ENCODE data around the gene PRTN3.
"Not testable (repeated sequence)": the region's sequence is repeated elsewhere in the genome, so short reads cannot be mapped to it uniquely, and the experiment has no call there.

The PRTN3 gene

GRCh38 chr19:873561-874041 lies 32.8 kb downstream of the PRTN3 start:
- intact Hi-C loops (cut with DNase I), result no loop called here
- DNase-seq, result no peak

GRCh38 chr19:875265-875879 lies 34.6 kb downstream of the PRTN3 start:
- intact Hi-C loops (cut with DNase I), result no loop called here
- no peak for DNase-seq

GRCh38 chr19:876089-876488 lies 35.3 kb downstream of the PRTN3 start:
- intact Hi-C loops (cut with DNase I), result no loop called here
- no peak for DNase-seq

DNA sequence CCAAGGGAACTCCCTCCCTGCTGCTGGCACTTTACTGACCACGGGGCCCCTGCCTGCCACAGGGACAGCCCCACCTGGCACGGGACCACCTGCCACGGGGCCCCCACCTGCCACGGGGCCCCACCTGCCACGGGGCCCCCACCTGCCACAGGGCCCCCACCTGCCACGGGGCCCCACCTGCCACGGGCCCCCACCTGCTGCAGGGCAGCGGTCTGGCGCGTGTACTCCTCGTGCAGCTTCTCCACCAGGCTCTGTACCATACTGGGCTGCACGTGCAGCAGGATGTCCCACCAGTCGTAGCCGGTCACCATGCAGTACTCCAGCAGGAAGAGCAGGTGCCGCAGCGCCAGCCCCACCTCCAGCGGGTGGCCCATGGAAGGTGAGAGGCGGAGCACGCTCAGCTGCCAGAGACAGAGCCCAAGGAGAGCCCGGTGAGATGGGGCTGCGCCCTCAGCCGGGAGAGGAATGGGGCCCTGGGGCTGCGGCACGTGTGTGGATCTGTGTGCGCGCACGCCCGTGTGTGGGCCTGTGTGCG lies 36.0 kb downstream of the PRTN3 start:
- intact Hi-C loops (cut with DNase I), result no loop called here

DNA sequence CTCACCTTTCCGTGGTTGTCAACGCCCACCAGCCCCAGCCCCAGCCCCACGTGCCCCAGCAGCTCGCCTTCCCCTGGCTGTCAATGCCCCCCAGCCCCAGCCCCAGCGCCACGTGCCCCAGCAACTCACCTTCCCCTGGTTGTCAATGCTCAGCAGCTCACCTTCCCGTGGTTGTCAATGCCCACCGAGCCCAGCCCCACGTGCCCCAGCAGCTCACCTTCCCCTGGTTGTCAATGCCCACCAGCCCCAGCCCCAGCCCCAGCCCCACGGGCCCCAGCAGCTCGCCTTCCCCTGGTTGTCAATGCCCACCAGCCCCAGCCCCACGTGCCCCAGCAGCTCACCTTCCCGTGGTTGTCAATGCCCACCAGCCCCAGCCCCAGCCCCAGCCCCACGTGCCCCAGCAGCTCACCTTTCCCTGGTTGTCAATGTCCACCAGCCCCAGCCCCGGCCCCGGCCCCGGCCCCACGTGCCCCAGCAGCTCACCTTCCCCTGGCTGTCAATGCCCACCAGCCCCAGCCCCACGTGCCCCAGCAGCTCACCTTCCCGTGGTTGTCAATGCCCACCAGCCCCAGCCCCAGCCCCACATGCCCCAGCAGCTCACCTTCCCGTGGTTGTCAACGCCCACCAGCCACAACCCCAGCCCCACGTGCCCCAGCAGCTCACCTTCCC lies 37.3 kb downstream of the PRTN3 start:
- intact Hi-C loops (cut with DNase I); DNase-seq: not testable (repeated sequence)

More for the DNA sequence above, 36.0 kb downstream of the PRTN3 start:
- no peak for DNase-seq

- DNase-seq; intact Hi-C loops (cut with DNase I): not testable (repeated sequence)
Observed at GRCh38 chr19:878751-879561, 38.2 kb downstream of the PRTN3 start.

- intact Hi-C loops (cut with DNase I), result no loop called here
- DNase-seq, result no peak
Observed at GRCh38 chr19:879711-880438, 39.1 kb downstream of the PRTN3 start.

DNA sequence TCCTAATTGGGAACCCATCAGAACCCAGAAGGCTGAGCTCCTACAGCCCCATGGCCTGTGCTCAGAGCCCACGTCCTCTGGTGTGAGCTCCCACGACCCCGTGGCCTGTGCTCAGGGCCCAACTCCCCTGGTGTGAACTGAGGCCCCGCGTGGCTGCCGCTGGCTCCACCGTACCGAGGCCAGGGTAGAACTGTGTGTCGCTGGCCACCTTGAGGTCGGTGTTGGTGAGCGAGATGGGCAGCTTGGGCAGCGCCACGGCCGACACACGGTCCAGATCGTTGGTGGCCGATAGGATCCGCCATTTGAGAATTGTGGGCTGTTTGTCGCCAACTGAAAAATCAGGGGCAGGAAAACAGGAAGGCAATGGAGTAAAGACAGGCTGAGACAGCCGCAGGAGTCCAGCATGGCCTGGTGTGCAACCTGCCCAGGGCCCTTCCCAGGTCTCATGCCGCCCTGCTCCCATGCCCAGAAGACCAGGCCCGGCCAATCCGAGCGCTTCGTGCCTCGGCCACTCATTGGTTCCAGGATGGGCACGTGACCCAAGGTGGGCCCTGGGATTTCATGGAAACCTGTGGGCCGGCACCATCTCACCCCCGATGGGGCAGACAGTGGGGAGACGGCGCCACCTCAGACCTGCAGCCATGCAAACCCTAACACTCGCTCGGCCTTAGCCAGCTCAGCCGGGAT lies 40.7 kb downstream of the PRTN3 start:
- DNase-seq, result no peak
- intact Hi-C loops (cut with DNase I), result no loop called here

DNA sequence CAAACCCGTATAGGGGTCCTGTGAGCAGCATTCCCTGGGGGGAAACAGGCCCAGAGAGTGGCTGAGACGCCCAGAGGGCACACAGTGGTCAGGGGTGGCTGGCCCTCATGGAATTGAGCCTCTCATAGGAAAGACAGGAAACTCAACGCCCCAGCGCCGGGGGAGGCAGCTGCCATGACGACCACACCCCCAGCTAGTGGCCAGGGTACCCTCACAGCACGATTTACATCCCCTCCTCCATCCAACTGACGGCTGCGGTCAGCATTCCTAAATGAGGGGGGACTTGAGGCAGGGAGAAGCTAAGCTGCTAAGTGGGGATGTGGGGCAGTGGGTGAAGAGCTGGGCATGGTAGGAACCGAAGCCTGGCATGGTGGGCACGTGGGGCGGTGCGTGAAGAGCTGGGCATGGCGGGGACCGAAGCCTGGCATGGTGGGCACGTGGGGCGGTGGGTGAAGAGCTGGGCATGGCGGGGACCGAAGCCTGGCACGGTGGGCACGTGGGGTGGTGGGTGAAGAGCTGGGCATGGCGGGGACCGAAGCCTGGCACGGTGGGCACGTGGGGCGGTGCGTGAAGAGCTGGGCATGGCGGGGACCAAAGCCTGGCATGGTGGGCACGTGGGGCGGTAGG lies 42.2 kb downstream of the PRTN3 start:
- intact Hi-C loops (cut with DNase I), result no loop called here
- DNase-seq, result no peak

DNA sequence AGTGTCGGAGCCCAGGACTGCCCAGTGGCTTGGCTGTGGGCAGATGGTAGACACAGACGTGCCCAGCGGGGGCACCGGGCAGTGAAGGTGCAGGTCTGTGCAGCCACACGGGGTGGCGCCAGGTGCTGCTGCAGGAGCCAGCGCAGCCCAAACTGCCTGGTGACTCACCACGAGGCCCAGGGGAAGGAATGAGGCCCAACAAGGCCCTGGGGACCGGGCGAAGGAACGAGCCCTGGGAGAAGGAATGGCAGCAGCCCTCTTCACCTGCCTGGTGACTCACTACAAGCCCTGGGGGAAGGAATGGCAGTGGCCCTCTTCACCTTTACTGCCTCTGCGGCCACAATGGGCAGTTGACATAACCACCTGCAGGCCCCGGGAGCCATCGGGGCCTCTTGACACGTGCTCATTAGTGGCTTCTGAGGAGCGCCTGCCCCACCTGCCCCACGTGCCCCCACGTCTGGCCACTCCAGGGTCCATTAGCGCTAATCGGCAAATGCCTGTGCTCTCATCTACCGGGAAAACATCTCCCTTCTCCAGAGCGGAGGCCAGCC lies 42.9 kb downstream of the PRTN3 start:
- DNase-seq, result no peak
- intact Hi-C loops (cut with DNase I), result no loop called here

- DNase-seq, result no peak
- intact Hi-C loops (cut with DNase I), result no loop called here
Observed at GRCh38 chr19:884420-885211, 43.8 kb downstream of the PRTN3 start.

- intact Hi-C loops (cut with DNase I), result no loop called here
- no peak for DNase-seq
Observed at GRCh38 chr19:885536-886224, 44.9 kb downstream of the PRTN3 start.

DNA sequence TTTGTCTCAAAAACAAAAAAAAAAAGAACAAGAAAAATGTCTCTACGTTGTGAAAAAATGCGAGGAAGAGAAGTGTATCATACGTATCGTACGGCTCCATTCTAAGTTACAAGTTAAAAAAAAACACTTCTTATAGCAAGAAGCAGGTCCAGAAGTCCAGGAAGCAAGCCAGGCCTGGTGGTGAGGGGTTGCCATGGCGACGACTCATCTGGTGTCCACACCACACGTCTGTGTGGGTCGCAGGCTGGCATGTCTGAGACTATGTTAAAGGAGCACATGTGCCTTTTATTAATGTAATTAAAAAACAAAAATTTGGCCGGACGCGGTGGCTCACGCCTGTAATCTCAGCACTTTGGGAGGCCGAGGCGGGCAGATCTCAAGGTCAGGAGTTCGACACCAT lies 46.3 kb downstream of the PRTN3 start:
- intact Hi-C loops (cut with DNase I), result no loop called here
- peak in 8 of 10 donors; percentile 56 to 96 (median 79) for DNase-seq

DNA sequence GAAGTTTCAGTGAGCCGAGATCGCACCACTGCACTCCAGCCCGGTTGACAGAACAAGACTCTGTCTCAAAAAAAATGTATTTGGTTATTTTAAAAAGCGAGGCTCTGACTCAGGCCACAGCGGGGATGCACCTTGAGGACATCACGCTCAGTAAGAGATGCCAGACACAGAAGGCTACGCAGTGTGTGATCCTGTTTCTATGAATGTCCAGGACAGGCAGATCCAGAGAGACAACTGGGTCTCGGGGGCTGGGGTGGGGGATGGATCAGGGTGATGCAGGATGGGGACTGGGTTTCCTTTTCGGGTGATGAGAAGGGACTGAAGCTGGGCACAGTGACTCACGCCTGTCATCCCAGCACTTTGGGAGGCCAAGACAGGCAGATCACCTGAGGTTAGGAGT lies 46.8 kb downstream of the PRTN3 start:
- peak in 3 of 10 donors; percentile 38 to 81 (median 57) for DNase-seq
- intact Hi-C loops (cut with DNase I), result no loop called here

GRCh38 chr19:888581-889385 lies 48.0 kb downstream of the PRTN3 start:
- intact Hi-C loops (cut with DNase I), result no loop called here
- DNase-seq, result no peak

DNA sequence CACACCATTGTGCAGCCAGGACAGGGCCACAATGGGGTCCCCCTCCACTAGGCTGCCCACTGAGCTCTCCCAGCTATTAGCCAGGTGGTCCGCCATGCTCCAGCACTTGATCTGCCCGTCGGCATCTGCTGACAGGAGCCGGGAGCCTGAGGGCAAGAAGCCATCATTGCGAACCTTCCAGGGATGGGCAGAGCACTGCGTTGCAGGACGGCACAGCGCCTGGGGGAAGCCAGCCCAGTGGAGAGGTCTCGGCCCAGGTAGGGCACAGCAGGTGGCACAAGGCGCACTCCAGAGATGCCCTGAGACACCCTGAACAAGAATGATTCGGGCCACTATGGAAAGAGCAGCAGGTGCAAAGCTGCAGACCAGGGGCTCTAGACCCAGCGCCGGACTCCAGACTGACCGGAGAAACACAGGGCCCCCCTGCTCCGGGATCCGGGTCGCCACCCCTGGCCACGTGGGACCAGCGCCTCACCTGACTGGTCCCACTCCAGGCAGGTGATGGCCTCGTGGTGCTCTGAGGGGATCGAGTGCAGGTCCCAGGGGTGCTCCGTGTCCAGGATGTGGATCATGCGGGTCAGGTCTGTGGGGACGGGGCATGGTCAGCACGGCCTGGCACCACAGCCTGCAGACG lies 49.0 kb downstream of the PRTN3 start:
- DNase-seq, result no peak
- intact Hi-C loops (cut with DNase I), result no loop called here

Data from posterior cingulate gyrus (tissue), 11 donors.